Activated CD8-positive, alpha-beta T cell treated with anti-CD3 and anti-CD28 coated beads for 36 hours (primary cell): ENCODE data around the gene XAGE3. TPM values are rescaled to one million over a fixed set of nuclear protein-coding genes. Genes with fewer than 3 reads are reported as not detected.

Experiments used
- ATAC-seq: fragments of 200-7000 bp; cut with Tn5 transposase; one replicate; pipeline ENCODE4 v1.10.0; 2021; ENCODE audit warnings: mild to moderate bottlenecking, moderate library complexity
- CTCF ChIA-PET: fragments of 350-600 bp; sonication (Branson Sonifier 250); formaldehyde crosslinking; loops from one replicate; lab custom pipeline; 2021; ENCODE audit warnings: antibody characterized with exemption; lab: Charles Lee
- POLR2A ChIA-PET: fragments of 350-600 bp; sonication (Branson Sonifier 250); formaldehyde crosslinking; loops from one replicate; lab custom pipeline; 2021; ENCODE audit warnings: antibody characterized with exemption; lab: Charles Lee
- DNase-seq: peaks from one replicate; pipeline ENCODE4 v3.0.0-alpha.2; 2020
- H3K27ac Mint-ChIP-seq: one replicate; pipeline ENCODE4 v1.8.0; 2021; ENCODE audit warnings: mild to moderate bottlenecking, mixed read lengths
- H3K27me3 Mint-ChIP-seq: one replicate; pipeline ENCODE4 v1.8.0; 2021; ENCODE audit warnings: mixed read lengths
- H3K36me3 Mint-ChIP-seq: one replicate; pipeline ENCODE4 v1.8.0; 2021; ENCODE audit warnings: low read depth, mixed read lengths
- H3K4me1 Mint-ChIP-seq: one replicate; pipeline ENCODE4 v1.8.0; 2021; ENCODE audit warnings: low read depth, mixed read lengths
- H3K4me3 Mint-ChIP-seq: one replicate; pipeline ENCODE4 v1.8.0; 2021; ENCODE audit warnings: mild to moderate bottlenecking, moderate library complexity, mixed read lengths
- H3K9me3 Mint-ChIP-seq: one replicate; pipeline ENCODE4 v1.8.0; 2021; ENCODE audit warnings: mixed read lengths
- CTCF ChIP-seq: fragments of 200-600 bp; IDR thresholded peaks from one replicate; pipeline ENCODE4 v1.8.0; 2022; ENCODE audit warnings: antibody characterized with exemption, mild to moderate bottlenecking
- intact Hi-C: fragments of 100-400 bp; cut with micrococcal nuclease; formaldehyde crosslinking; loops from one replicate; pipeline ENCODE4 v1.10.0; 2022
- total RNA-seq, 2 experiments: library from RNA; stranded (reverse); gene quantifications; one replicate each; pipeline ENCODE4 v1.2.3, GENCODE V29; 2021

XAGE3 gene
- total RNA-seq, 2 experiments from 2014 or later = not detected

- ChIA-PET CTCF (no interaction called here), POLR2A (no interaction called here)
- Mint-ChIP-seq H3K36me3 (no peaks in the 10 kb centered on the region), H3K27me3 (peaks cover 2% of the 10 kb centered on the region), H3K27ac (no peak overlapping the region), H3K4me1 (no peaks in the 10 kb centered on the region), H3K4me3 (no peak overlapping the region), H3K9me3 (no peaks in the 10 kb centered on the region)
- DNase-seq (no peak), ATAC-seq (no peak)
- intact Hi-C loops = no loop called here
- TF ChIP-seq CTCF = no peak
These were observed 43.3 kb downstream of the XAGE3 start for GRCh38 chrX:52824608-52825007.

GRCh38 chrX:52821079-52821760 lies 46.7 kb downstream of the XAGE3 start:
- no peaks in the 10 kb centered on the region for H3K36me3 Mint-ChIP-seq
- ChIA-PET CTCF (no interaction called here), POLR2A (no interaction called here)
- H3K27ac Mint-ChIP-seq = no peak overlapping the region
- no peak for TF ChIP-seq CTCF
- DNase-seq (no peak), ATAC-seq (no peak)
- H3K9me3 Mint-ChIP-seq = no peaks in the 10 kb centered on the region
- no peaks in the 10 kb centered on the region for H3K4me1 Mint-ChIP-seq
- intact Hi-C loops = no loop called here
- peaks cover 4% of the 10 kb centered on the region for H3K27me3 Mint-ChIP-seq
- no peak overlapping the region for H3K4me3 Mint-ChIP-seq

GRCh38 chrX:52819788-52820187 lies 48.1 kb downstream of the XAGE3 start:
- no peak overlapping the region for H3K4me3 Mint-ChIP-seq
- peaks cover 4% of the 10 kb centered on the region for H3K27me3 Mint-ChIP-seq
- TF ChIP-seq CTCF = no peak
- DNase-seq (no peak), ATAC-seq (no peak)
- H3K36me3 Mint-ChIP-seq = no peaks in the 10 kb centered on the region
- POLR2A ChIA-PET = no interaction called here
- H3K27ac Mint-ChIP-seq = no peak overlapping the region
- CTCF ChIA-PET = no interaction called here
- intact Hi-C loops = no loop called here
- no peaks in the 10 kb centered on the region for H3K9me3 Mint-ChIP-seq
- H3K4me1 Mint-ChIP-seq = no peaks in the 10 kb centered on the region

Other genes starting within 250 kb of the XAGE3 start
- gene SSX7, start 213.2 kb downstream of the XAGE3 start, total RNA-seq = not detected
- gene SSX2, start 160.9 kb downstream of the XAGE3 start, total RNA-seq = not detected
- gene SSX2B, start 116.8 kb downstream of the XAGE3 start, total RNA-seq = not detected
- not detected for gene SPANXN5, start 70.7 kb downstream of the XAGE3 start, total RNA-seq
- gene XAGE5, start 56.8 kb downstream of the XAGE3 start, total RNA-seq = not detected
- gene FAM156B, start 29.2 kb upstream of the XAGE3 start, total RNA-seq = 10 to 100 TPM; 14.5 to 16.2 TPM
- 10 to 100 TPM; 20.6 to 21.0 TPM for gene FAM156A, start 90.4 kb upstream of the XAGE3 start, total RNA-seq
- under 1 TPM; 0.36 to 0.70 TPM for gene GPR173, start 180.7 kb upstream of the XAGE3 start, total RNA-seq
- gene TSPYL2, start 214.3 kb upstream of the XAGE3 start, total RNA-seq = 10 to 100 TPM; 56.8 to 61.0 TPM
- 10 to 100 TPM; 11.1 to 11.7 TPM for gene KANTR, start 226.1 kb upstream of the XAGE3 start, total RNA-seq